NCI-H2227 treated with DMSO at 0.1 percent for 48 hours (cell line): ENCODE results near the gene TECTB.

Experiments used
- DNase-seq: peaks from one replicate; lab custom pipeline; 2025; lab: John Stamatoyannopoulos, UW

TECTB gene

DNA sequence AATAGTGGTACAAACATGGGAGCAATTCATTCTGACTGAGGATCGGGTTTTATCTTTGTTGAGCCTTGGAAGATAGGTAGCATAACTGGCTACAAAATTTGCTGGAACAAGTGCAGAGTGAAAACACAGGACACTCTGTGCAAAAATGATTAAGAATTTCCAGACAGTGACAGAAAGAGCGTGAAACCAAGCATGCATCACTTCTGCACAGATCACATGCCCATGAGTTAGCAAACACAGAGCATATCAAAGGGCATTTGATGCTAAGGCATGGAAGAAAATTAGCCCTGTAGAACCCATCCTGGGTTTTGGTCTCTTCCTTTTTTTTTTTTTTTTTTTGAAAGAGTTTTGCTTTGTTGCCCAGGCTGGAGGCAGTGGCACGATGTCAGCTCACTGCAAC is 28.3 kb downstream of the TECTB start:
- DNase-seq, result no peak

DNA sequence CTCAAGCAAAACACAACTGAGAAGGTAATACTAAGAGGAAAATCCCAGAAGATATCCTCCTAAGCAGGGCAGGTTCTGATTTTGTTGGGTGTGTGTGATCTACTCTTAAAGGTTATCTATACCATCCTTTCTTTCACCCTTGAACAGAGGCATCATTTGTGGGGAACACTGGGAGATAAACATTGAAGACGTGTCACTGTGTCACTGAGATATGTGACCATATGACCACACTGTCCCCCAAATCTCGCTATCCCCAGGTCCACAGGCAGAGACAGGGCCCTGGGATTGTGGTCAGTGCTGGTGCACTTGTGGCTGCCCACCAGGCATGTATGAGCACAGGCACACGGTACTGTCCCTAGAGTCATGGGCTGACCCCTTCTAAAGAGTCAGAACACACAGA is 30.0 kb downstream of the TECTB start:
- no peak for DNase-seq

DNA sequence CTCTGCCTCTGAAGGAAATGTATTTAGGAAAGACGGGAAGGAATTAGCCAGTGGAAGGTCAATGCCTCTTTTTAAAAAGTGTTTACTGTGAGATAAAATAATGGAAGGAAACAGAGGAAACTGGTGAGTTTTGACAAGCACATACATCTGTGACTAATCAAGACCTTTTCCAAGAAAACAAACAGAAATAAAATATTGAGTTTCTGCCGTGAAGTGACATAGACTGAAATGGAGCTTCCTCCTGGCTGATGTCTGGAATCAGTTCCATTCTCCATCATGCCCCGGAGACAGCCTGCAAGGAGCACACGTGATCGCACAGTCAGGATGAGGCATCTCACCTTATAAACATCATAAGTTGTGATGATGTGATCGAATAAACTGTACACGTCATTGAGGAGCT is 30.7 kb downstream of the TECTB start:
- no peak for DNase-seq

DNA sequence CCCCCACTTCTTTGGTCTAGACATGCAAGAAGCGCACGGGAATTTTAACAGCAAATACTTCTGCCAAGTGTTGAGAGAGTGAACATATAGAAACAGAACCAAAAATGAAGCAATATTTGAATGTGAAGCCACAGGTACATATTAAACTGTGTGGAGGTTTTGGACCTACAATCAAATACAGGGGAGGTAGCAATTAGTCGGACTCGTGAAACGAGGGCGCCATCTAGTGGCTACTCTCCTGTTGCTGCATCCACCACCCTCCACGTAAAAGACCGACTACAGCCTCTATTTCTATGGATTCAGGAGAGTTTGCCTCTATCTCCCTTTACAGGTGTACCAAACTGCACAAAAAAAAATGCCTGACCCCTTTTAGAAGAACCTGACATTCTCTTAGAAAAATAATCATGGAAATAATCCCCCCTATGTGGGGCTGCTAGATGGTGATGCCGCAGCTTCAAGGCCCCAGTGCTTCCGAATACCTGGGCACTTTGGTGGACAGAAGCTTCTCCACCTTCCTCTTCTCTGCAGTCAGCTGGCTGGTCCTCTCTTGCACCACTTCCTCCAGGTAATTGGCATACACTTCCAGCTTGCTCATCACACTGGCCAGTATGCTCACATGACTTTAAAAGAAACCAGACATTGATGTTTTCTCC is 31.7 kb downstream of the TECTB start:
- DNase-seq, result peak; percentile 18

DNA sequence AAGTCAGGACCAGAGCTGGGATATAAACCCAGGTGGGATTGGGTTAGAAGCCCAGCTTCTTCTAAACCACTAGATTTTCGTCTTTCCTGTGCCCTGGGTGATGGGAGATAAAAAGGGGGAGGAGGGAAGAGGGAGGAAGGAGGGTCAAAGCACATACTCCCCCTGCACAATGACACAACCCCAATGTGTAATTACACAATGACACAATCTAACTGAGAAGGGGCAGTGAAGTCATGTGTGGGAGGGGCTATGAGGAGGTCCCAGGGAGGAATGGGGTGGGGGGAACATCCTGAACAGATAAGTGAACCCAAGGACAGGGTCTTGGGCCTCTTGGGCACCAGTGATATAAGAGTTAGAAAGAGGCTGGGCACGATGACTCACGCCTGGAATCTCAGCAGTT is 44.5 kb downstream of the TECTB start:
- no peak for DNase-seq

DNA sequence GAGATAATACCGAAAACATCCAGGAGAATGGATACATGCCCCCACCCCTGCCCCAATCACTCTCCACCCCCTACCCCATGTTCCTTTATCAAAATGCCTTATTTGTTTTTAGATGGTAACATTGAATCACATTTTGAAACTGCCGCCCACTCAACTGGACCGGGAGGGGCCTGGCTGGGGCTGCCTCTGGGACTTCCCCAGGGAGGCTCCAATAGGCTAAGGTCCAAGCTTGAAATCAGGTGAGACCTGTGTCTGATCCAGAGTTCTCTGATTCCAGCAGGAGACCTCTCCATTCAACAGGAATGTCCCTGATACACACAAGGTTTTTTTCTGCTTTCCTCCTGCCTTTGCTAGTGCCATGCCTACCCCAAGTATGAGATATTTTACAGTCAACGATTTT is 47.0 kb downstream of the TECTB start:
- no peak for DNase-seq

DNA sequence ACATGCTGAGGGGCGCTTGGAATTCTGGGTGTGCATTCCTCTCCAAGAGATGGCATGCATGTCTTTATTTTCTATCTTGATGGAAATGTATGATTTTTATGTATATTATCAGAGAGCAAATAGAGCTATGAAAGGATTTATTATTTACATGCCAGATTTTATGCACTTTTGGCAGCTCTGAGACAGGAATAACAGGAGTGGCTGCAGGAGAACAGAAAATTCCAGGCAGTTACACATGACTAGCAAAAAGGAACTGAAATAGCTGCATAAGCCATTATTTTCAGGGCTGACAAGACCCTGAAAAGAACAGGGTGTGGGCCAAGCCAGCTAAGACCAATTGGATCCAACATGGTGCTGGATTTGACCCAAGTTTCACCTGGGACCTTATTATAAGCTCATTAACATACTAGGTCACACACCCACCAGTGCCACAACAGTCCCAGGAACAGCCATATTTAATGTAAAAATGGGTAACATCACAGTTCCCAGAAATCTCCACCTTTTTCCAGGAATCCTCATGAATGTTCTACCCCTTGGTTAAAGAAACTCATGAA is 47.5 kb downstream of the TECTB start:
- no peak for DNase-seq

DNA sequence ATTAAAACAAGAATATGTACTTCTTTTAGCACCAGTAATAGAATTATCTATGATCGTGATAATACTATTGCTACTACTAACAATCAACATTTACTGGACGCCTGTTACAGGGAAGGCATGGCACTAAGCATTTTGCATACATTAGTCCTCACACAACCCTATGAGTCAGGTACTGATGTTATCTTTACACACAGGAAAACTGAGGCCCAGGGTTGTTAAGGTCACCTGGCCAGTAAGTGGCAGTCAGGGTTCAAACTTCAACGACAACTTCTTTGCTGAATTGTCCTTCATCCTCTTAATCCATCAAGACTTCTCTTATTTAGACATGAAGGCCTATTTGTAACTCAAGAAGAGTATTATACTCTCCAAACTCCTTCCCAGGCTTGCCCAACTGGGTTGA is 48.8 kb downstream of the TECTB start:
- DNase-seq, result no peak

DNA sequence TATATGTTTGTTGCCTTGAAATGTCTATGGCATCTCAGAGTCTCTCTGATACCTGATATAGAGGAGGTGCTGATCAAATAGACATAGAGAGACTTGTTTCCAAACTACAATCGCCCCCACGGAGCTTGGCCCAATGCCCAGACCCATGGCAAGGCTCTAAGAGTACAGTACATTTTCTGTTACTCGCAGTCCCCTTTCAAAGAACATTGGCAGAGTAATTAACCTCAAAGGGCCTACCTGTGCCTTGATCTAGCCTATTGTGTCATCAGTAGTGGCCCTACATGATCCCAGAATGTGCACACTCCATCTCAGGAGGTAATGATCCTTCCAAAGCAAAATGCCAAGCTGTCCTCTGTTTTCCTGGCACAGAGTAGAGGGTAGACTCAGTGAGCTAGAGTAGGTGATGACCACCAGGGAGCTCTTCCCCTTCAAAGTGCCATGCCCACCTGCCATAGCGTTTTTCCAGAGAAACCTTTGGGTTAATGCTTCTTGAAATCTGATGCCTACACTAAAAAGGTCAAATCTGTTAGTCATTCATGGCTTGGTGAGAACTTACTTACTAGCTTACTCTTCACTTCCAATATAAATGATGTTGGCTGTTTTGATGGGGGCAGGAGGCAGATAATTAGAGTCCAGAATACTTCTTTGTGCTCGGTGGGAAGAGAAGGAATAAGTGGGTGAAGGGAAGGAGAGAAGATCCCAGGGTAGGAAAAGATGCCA is 49.5 kb downstream of the TECTB start:
- DNase-seq, result no peak

DNA sequence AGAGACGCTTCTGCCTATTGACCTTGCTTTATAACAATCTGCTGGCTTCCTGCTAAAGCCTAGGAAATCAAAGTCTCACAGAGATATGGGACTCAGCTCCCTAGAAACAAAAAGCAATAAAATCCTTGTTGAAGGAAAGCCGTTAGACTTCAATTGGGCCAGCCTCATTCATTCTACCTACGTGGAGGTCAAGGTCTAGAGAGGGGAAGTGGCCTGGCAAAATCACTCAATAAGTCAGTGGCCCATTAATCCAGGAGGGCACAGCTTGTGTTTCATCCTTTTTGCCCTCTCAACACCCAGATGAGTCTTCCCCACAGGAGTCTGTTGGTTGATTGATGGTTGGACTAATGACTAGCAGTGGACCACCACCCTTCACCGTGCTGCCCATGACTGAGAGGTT is 50.3 kb downstream of the TECTB start:
- no peak for DNase-seq

DNA sequence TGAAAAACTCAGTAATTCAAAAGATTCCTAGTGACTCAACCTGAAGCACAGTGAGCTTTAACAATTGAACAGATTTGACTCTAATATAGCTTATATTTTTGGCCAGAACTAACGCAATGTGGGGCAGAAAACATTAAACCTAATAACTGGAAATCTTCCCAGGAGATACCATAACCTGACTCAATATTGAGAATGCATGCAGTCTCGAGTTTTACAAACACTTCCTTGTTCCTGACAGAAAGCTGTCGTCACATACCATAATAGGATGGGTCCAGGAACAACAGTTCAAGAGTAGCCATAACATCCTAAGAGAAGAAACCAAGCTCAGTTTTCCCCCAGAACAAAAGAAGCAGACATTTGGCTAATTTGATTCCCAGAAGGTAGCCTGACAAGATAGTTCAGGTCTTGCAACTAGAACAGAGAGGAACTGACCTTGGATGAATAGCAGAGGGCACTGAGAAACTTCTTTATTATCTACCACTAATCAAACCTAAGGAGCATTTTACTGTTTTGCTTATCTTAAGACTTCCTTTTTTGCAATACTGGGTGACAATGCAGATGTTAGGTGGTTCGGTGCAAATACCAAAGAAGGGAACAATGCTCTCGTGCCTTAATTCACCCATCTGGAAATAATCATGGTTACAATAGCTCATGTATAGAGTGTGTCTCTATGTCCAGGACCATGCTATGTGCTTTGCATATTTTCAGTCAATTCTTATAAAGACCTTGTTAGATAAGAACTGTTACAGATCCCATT is 52.1 kb downstream of the TECTB start:
- no peak for DNase-seq

DNA sequence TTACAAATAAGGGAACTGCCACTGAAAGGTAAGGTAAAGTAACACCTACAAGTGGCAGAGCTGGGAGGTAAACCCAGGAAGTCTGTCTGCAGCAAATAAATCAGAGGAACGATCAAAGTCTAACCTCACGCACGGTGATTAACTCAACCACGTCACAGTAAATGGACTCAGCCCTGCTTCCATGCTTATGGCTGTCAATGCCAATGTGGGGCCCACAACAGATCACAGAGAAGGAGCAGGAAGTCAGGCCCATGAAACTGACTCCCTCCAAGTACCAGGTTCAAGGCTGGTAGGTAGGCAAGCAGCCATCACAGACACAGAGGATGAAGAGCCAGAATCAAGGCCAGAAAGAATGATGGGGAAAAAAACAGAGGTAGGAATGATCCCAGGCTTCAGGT is 52.7 kb downstream of the TECTB start:
- DNase-seq, result no peak

DNA sequence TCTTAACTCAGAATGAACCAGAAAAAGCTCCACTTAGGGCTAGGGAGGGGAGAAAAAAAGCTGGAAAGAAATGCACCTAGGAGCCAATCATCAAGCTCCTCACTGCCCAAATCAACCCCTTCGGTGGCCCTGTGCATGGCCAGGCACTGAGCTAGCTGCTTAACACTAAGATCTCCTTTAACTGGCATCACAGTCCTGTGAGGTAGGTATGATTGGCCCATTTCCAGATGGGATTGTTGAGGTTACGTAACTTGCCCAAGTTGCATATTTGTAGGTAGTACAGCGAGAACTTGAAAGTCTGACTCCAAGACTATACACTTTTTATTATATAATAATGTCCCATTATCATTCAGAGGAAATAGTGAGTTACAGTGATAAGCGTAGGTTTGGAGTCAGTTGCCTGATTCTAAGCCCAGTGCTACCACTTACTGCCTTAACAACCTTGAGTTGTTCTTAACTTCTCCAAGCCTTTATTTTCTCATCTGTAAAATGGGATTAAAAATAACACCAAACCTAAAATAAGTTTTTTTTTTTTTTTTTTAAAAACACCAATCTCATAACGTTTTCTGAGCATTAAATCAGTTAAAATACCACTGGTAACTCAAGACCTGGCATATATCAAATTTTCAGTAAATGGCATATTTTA is 53.5 kb downstream of the TECTB start:
- no peak for DNase-seq

DNA sequence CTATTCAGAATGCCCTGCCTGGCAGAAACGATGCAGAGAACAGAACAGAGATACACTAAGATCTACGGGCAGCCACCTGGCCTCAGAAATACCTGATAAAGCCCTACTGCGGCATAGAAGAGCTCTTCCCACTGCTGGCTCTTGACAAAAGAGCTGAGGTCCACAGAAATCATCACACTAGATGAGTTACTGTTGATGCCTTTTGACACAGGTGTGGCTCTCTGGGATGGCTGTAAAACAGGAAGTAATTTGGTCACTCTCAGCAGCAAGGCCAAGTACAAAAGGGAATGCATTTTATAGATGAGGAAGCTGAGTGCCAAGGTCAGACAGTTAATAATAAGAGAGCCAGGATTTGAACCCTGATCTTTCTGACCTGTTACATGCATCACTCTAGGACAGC is 55.8 kb downstream of the TECTB start:
- DNase-seq, result no peak

DNA sequence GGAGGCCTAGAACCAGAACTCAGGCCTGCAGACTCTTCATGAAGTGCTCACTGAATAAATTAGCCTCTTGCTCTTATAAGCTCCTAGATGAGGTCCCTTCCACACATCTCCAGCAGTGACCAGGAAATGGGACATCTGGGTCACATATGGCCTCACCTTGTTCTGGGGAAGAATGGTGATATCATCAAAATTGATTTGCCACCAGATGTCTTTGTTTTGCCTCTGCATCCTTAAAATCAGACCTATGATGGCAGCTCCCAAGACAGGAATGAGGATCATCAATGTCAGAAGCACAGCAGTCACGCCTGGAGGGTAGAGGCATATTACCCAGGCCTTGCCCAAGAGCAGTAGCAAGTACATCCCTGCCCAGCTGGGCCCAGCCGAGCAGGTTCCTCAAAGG is 57.4 kb downstream of the TECTB start:
- no peak for DNase-seq

DNA sequence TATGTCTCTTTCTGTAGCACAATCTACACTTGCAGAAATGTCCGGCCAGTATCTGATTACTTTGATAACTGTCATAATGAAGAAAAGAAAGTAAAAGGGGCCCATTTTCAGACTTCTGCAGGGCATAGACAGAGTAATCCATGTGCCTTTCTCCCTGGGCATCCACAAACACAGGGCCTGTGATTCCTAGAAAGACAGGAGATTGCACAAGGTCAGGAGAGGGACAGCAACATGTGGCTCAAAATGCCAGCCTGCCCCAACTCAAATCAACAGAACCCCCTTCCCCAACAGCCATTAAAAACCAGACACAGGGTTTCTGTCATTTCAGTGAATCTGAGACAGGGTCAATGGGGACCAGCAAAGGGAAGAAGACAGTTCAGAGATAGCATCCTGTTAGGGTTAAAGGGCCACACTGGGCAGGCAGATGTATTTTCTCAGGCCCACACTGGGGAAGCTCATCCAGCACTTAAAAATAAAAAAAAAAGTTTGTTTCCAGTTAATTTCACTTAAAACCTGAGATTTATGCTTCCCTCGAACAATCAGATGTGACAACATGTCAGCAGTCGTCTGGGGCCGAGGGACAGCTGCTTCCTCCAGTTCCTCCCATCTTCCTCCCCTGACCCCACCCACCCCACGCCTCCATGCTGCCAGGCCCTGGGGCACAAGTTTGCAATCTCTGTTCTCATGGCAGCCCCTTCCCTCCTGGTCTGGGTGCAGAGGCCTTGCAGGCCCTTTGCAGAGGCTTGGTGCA is 60.0 kb downstream of the TECTB start:
- no peak for DNase-seq

DNA sequence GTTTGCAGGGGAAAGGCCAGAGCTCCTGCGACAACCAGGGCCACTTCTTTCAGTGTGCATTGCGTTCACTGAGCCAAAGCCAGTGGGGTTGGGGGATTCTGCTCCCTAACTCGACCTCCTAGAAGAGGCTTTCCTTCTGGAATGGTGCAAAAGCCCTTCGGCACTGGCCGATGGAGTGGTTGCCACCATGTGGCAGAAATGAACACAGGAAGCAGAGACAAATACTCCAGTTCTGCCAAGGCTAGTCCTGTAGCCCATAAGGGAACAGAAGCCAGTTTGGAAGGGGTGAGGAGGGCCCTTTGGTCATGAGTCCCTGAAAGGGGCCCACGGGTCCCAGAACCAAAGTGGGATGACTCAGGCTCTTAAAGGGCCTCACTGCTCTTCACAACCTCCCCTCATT is 61.1 kb downstream of the TECTB start:
- DNase-seq, result no peak

DNA sequence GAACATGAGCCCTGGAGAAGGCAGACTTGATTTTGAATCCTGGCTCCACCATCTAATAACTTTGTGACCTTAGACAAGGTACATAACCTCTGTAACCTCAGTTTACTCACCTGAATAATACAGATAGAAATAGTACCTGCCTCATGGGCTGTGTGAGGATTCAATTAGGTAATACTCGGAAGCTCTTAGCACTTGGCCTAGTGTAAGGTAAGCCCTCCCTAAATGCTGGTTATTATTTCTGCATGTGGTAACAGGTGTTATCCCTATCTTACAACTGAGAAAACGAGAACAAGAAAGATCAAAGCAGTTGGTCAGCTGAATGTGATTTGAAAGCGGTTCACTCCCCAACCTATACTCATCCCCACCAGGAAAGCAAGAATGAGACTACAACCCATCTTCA is 62.0 kb downstream of the TECTB start:
- DNase-seq, result no peak

DNA sequence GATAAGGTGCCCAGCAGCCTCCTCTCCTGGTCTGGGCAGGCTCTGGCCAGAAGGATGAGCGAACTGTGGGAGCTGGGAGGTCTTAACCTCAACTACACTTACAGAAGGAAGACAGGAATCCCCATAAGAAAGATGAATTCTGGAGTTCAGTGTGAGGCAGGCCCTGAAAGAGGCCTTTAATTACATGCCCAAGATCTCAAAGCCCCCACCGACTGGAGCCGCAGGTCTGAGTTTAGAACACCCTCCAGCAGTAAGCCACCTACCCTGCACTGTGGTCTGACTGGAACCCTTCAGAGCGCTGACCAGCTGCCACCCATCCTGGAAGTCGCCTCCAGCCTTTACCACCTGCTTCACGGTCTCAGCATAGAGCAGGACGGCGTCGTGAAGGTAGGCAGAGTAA is 62.5 kb downstream of the TECTB start:
- no peak for DNase-seq

DNA sequence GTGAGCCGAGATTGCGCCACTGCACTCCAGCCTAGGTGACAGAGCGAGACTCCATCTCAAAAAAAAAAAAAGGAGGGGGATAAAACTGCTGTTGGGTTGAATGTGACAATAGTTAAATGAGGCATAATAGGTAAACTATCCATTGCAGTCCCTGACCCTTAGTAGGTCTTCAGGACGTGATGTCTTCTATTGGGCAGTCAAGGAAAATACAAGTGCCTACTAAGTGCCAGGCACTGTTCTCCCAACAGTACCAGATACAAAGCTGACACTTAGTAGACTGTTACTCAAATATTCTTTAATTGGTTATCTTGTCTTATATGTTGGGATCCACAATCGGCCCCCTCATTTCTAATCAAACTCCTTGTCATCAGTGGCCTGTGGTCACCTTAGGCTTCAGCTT is 63.6 kb downstream of the TECTB start:
- DNase-seq, result no peak

DNA sequence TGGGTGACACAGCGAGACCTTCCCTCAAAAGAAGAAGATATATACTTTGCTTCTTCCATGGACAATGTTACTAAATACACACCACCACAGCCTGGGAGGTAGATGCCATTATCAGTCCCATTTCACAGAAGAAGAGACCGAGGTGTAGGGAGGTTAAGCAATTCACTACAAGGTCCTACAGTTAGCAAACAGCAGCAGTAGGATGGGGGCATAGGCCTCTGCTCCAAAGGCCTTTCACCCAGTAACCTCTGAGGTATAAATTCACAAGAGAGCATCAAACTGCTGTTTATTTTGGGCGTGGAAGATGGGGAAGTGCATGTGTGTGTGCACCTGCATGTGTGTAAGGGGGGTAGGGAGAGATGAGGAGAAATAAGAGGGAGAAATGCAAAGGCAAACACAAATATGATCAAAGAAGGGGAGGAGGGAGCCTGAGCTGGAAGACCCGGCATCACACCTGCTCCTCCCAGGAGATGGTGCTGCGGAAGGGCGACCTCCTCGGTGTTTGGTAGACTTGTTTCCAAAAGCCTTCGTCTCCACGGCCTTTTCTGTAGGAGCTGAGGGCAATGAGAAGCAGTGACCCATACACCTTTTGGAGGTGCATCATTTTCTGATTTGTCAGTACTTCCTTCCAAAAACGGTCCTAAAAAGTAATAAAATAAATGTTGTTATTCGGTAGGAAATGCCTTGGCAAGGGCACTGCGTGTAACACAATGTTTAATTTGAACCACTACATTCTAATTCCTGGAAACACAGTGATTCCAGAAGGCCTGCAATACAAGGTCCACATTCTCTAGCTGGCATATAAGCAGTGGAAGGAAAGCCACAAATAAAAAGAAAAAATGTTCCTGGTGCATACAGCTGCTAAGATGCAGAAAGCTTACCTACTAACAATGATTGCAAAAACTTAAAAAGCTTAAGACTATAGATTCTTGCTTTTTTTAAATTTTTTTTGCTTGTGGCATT is 64.8 kb downstream of the TECTB start:
- no peak for DNase-seq
